Mesangial cell (primary cell): ENCODE measurements around the gene NPS. TPM values are rescaled to one million over a fixed set of nuclear protein-coding genes. Genes with fewer than 3 reads are reported as not detected.

Experiments
- total RNA-seq: library from RNA; depleted of rRNA; stranded (reverse); fragments of >200 nt; gene quantifications from 2 replicates; pipeline ENCODE4 v1.2.3, GENCODE V29; 2015

The NPS gene, protein sequence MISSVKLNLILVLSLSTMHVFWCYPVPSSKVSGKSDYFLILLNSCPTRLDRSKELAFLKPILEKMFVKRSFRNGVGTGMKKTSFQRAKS
- not detected in 2 replicates for total RNA-seq

DNA sequence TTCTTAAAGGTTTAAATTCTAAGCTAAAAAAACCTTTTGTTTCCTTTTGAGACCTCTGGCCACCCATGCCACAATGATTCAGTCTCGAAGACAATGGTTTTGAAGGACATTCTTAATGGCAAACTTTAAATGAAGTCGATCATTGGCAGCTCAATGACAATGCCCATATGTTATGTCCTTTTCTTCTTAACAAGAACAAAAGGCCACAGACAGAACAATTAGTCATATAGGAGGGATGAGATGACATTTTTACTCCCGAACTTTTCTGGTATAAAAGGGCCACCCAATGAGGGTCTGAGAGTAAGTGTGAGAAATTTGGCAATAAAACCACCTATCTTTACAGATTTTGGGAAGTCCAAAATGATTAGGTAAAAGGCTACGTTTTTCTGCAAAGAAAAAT, at the start of gene NPS:
Gene NPS, plus strand, starts transcription at position 301 of the 400 bp plus-strand sequence. Its CDS starts 60 bp downstream, at position 361.

Other genes starting within 250 kb of the NPS start
- not detected in 2 replicates for gene FOXI2, start 187.9 kb downstream of the NPS start, total RNA-seq